GM21576 (cell line): ENCODE data around the gene RAPGEF1.

Source experiments
- ATAC-seq: cut with Tn5 transposase; IDR thresholded peaks from one replicate; pipeline ENCODE4 v1.9.1; 2021; ENCODE audit warnings: mild to moderate bottlenecking, moderate library complexity; ENCODE audit not compliant: unreplicated experiment

The RAPGEF1 gene

GRCh38 chr9:131708226-131709002, 31.5 kb downstream of the RAPGEF1 start:
- no peak for ATAC-seq

GRCh38 chr9:131707733-131708157, 32.1 kb downstream of the RAPGEF1 start:
- no peak for ATAC-seq

GRCh38 chr9:131707050-131707449, 32.8 kb downstream of the RAPGEF1 start:
- ATAC-seq: no peak

- no peak for ATAC-seq
These were observed 33.3 kb downstream of the RAPGEF1 start for GRCh38 chr9:131706608-131706970.

- no peak for ATAC-seq
These were observed 34.9 kb downstream of the RAPGEF1 start for GRCh38 chr9:131704988-131705387.

- no peak for ATAC-seq
These were observed 35.5 kb downstream of the RAPGEF1 start for GRCh38 chr9:131704141-131704983.

- ATAC-seq: no peak
These were observed 36.2 kb downstream of the RAPGEF1 start for GRCh38 chr9:131703697-131704096.

GRCh38 chr9:131702911-131703310, 37.0 kb downstream of the RAPGEF1 start:
- no peak for ATAC-seq

- no peak for ATAC-seq
These were observed 38.0 kb downstream of the RAPGEF1 start for GRCh38 chr9:131701789-131702337.

GRCh38 chr9:131701436-131701781, 38.5 kb downstream of the RAPGEF1 start:
- no peak for ATAC-seq

- no peak for ATAC-seq
These were observed 39.0 kb downstream of the RAPGEF1 start for GRCh38 chr9:131700765-131701435.

- ATAC-seq: no peak
These were observed 39.8 kb downstream of the RAPGEF1 start for GRCh38 chr9:131700076-131700475.

- no peak for ATAC-seq
These were observed 41.3 kb downstream of the RAPGEF1 start for GRCh38 chr9:131698618-131698985.

GRCh38 chr9:131697908-131698617, 41.8 kb downstream of the RAPGEF1 start:
- no peak for ATAC-seq

GRCh38 chr9:131697097-131697496, 42.8 kb downstream of the RAPGEF1 start:
- ATAC-seq: no peak

- ATAC-seq: no peak
These were observed 43.9 kb downstream of the RAPGEF1 start for GRCh38 chr9:131695836-131696460.

- no peak for ATAC-seq
These were observed 44.5 kb downstream of the RAPGEF1 start for GRCh38 chr9:131695366-131695765.

- no peak for ATAC-seq
These were observed 46.0 kb downstream of the RAPGEF1 start for GRCh38 chr9:131693651-131694597.
